Left kidney (tissue), 2 donors: Measurements from ENCODE around the gene SLC38A10. TPM values are rescaled to one million over a fixed set of nuclear protein-coding genes. Genes with fewer than 3 reads are reported as not detected.

ENCODE experiments used
- DNase-seq: peaks from one replicate; pipeline ENCODE4 v3.0.0-alpha.2; 2013
- polyA plus RNA-seq: library from polyadenylated mRNA; unstranded; fragments of 120-200 nt; gene quantifications from one replicate; pipeline ENCODE4 v1.2.1, GENCODE V29; 2013; ENCODE audit not compliant: insufficient read length

Gene SLC38A10
- polyA plus RNA-seq, 1 donor = 56.3 TPM

DNA sequence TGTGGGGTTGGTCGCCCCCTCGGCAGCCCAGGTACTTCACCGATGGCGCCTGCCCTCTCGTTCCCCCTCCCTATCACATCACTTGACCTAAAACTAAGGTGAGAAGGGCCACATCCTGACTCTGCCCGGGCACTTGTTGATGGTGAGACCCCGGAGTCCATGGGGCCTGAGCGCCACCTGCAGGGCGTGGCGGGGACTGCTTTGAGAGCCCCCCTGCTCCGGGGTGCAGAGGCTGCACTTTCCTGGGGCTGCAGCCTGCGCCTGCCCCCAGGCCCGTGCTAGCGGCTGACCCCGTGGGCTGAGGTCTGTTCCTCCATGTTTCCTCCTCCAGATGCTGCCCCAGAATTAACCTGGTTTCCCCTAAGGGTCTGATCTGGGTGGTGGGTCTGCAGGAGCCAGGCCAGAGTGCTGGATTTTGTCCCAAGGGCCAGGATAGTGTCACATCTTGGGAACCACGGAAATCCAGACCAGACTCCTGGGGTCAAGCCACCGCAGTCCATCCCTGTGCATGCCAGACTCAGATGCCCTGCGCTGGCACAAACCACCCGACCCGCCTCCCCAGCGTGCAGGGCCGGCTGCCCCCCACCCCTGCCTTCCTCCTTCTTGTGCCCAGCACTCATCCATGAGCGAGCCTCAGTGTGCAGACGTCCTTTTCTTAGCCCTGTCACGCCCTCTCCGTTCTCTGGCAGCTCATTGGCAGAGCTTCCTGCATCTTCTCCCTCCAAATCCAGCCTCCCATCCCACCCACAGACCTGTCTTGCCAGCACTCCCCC, 53.3 kb downstream of the SLC38A10 start:
- DNase-seq = no peak

- DNase-seq = no peak
Measured at GRCh38 chr17:81241203-81241602, 53.9 kb downstream of the SLC38A10 start.

DNA sequence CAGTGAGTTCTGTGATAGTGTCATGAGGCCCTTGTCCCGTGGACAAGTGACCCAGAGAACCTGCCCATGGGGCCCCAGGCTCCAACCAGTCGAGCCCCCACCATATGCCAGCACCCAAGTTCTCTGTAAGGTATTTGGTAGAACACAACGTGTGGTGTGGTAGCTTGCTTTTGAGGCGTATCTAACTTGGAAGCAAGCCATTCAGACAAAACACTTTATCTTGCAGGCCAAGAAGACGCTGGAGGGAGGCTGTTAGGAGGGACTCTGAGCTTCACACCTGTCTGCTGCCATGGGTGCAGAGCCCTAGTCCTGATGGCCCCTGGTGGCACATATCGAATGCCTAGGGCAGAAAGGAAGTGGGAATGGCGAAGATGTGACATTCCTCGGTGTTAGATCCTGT, 54.3 kb downstream of the SLC38A10 start:
- DNase-seq = no peak

DNA sequence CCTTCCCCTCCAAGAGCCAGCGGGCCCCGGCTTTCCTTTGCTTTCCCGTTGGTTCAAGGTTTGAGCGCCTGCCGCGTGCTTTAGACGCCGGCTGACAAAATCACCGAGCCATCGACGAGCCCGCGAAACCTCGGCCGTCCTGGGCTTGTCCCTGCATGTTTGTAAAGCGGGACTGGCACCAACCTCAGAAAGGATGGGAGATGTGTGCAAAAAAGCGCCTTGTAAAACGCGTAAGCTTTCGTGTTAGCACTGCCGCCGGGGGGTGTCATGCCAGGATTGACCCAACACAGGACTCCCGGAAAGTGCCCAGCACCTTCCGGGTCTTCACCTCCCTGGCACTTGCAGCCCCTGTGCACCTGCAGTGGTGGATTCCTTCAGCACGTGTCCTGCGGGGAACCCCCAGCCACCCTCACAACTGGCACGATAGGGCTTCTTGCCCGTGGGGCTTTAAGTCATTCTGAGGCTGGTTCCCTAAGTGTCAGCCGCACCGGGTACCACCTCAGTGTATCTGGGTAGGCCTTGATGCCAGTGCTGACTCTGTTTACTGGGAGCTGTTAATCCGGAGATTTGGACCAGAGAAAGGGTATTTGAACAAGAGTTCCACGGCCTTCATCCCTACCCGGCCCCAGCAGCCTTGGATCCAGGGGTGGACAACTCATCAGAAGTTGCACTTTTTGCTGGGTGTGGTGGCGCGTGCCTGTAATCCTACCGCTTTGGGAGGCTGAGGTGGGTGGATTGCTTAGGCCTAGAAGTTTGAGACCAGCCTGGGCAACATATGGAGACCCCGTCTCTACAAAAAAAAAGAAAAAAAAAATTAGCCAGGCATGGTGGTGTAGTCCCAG, 55.2 kb downstream of the SLC38A10 start:
- no peak for DNase-seq

DNA sequence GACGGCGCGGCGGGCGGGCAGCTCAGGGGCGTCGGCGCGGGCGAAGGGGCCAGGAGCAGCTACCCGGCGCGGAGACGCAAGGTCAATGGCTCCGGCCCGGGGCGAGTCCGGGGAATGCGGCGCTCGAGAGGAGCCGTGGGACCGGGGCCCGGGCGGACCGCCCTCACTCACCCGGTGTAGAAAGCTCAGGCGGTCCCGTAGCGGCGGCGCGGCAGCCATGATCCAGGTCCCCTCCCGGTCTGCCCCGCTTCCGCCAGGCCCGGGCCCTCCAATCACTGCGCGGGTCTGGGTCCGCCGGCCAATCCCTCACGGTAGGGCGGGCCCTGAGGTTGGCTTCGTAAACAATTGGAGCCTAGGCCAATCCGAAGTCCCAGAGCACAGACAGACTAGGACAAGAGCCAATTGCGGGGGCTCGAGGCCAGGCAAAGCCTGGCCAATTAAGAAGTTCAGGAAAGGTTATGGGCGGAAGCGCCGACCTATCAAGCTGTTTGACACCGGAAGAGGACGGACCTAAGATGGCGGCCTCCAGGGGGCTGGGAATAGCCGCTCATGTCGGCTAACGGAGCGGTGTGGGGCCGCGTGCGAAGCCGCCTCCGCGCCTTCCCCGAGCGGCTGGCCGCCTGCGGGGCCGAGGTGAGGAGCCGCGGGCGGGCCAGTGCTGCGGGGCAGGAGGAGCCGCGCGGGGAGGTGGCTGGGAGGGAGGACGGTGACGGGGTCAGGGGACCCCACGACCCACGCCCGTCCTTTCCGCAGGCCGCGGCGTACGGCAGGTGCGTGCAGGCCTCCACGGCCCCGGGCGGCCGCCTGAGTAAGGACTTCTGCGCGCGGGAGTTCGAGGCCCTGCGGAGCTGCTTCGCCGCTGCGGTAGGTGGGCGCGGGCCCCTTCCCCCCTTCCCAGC, 56.0 kb downstream of the SLC38A10 start, which contains the start of the genes NDUFAF8 and TEPSIN:
Gene NDUFAF8 (plus strand): TSS at position 504 of the 899 bp plus-strand sequence. CDS start 46 bp downstream, at position 550.
Gene TEPSIN (minus strand): TSS at position 241 of the 899 bp plus-strand sequence. CDS start 22 bp downstream, at position 219.
- peak; percentile 100 for DNase-seq

GRCh38 chr17:81238490-81238814, 56.7 kb downstream of the SLC38A10 start:
- no peak for DNase-seq

- DNase-seq = no peak
Measured at GRCh38 chr17:81237591-81238489, 57.3 kb downstream of the SLC38A10 start.

- DNase-seq = no peak
Measured at GRCh38 chr17:81236784-81237183, 58.3 kb downstream of the SLC38A10 start.

DNA sequence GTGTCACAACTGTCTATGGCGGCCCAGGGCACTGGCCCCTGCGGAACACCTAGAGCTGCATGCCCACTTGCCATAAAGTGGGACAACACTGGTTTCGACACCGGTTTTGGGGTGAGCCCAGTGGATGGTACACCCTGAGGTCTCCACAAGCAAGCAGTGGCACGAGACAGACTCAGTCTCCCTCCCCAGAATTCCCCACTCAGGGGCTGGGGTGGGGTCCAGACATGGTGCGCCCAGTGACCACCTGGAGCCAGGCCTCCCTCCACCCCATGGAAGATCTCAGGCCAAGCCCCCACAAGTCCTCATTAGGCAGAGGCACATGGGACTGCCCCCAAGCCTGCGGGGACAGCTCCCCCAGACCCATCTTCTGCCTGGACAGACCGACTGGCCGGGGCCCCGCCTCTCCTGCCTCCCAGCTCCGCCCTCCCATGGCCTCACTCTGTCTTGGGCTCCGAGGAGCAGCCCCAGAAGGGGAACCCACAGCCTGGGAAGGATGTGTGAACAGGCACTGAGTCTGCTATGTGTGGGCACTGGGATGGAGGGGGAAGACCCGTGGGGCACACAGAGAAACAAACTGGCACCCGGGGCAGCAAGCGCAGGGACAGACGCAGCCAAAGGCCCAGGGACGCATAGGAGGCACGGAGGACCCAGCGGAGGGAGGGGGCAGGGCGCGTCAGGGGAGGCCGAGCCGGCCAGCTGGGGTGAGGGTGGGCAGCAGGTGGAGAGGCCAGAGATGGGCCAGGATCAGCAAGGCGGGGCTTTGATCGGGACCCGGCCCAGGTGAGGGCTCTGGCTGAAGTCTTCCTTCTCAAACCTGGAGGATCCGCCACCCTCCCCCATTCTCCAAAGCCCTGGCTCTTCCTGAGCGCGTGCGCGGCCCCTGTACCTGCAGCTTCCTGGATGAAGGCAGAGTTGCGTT, 59.0 kb downstream of the SLC38A10 start:
- DNase-seq = no peak

DNA sequence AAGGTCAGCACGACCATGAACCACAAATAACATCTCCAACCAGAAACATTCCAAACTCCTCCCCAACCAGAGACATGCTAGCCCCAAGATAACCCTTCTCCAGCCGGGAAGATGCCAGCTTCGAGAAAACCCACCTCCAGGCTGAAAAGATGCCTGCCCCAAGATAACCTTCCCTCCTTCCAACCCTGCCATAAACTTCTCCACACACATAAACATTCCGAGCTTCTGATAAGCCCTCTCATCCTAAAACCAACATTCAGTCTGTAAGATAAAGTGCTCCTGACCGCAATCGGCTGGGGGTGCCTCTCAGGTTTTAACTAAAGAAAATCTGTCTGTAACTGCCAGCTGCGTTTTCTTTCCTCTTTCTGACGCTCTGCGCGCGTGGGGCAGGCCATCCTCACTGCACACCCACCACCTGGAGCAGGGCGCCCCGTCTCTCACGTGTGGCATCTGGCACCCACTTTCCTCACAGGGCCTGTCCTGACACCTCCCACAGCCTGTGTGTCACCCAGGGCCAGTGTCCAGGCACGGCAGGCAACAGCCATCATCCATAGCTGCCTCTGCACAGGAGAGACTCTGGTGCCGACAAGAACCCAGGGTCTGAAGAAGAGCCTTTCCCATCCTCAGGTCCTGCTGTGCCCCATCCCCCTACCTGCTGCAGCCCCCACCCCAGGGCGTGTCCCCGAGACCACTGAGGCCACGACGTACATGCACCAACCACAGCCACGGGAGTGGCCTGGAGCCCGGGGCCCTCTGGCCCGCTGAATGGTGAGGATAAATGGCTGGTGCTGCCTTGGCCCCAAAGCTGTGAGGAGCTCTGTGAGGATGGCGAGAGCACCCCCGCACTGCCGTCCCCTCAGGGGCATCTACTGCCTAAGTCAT, 59.9 kb downstream of the SLC38A10 start:
- no peak for DNase-seq

DNA sequence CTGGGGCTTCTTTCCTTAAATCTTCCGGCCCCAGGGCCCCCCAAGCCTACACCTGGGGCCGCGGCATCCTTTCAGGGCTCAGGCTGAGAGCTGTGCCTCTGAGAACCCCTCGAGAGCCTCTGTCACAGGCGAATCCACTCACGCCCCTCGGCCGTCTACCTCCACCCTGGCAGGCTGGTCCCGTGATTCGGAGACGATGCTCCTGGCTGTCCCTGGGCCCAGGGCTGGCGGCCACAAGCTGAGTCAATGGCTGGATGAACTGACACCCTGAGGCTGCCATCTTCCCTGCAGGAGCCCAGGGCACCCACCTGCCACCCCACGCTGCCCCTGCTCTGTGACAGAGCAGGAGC, 60.6 kb downstream of the SLC38A10 start:
- no peak for DNase-seq

- DNase-seq = no peak
Measured at GRCh38 chr17:81233811-81234505, 61.1 kb downstream of the SLC38A10 start.

- DNase-seq = no peak
Measured at GRCh38 chr17:81233316-81233715, 61.8 kb downstream of the SLC38A10 start.

- no peak for DNase-seq
Measured at GRCh38 chr17:81232616-81233241, 62.4 kb downstream of the SLC38A10 start.

DNA sequence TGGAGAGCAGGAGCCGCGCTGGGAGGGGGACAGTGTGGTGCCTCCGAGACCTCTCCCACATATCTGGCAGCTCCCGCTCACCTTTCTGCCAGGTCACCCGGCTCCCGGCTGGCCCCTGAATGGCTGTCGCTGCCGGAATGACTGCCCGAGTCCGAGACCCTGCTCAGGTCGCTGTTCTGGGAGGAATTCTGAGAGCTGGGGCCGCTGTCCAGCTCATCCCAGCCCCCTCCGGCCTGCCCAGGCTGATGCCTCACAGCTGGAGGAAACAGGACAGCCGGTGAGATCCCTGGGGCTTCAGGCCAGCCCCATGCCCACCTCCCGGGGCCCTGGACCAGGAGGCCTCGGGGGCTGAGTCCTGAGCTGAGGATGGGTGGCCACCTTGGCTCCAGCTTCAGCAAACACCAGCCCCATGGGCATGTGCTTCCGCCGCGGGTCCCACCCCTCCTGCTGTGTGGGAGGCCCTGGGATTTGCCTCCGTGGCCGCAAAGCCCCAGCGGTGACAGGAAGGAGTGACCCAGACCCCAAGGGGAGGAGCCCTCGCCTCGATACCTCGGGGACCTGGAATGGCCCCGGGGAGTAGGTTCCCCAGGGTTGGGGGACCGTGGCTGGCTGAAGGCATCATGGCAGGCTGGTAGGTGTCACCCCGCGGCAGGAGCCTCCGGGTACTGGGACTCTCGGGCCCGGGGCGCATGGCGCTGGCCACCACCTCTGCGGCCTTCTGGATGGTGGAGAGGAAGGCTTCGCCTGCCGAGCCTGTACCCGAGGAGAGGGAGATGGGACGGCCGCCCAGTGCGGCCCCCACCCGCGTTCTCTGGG, 63.1 kb downstream of the SLC38A10 start:
- DNase-seq = no peak

DNA sequence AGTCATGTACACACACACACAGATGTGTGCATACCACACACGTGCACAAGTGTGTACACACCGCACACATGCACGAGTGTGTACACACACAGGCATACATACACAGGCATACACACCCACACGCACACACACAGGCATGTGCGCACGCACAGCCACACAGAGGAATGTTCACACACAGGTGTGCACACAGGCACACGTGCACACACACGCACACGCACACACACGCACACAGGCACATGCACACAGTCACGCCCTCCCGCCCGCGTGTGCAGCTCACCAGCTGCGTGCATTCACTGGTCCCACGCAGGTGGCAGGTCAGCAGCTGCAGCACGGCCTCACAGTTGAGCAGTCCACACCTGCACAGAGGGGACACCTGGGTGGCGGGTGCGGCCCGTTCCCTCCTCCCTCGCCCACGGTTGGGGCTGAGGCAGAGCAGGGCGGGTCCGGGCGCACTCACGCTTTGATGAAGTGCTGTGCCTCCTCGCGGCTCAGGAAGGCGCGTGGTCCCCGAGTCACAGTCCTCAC, 63.9 kb downstream of the SLC38A10 start:
- no peak for DNase-seq
